GM19099 (cell line): ENCODE measurements around the gene THSD1.

Source experiments
- POLR2A ChIP-seq: IDR thresholded peaks from 3 replicates; pipeline ENCODE4 v1.6.1; 2011; ENCODE audit warnings: low read depth; ENCODE audit not compliant: insufficient read length; ENCODE audit errors: extremely low read depth

THSD1 gene

DNA sequence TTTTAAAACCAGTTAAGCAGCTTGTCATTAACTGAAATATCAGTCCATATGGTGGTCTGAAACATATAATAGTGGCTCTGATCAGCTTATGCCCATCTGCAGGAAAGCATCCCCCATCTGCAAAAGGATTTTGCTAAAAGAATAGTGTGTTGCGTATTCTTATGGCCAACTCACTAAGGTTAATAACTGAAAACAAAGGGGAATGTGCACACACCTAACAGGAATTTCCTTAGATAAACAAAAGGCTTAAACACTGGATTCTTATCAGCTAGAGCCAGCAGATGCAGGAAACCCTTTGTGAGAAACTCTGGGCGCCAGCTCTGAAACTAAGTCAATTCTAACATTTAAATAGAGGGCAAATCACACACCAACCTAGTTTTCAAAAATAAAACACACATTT, 22.3 kb upstream of the THSD1 start:
- no peak for TF ChIP-seq POLR2A

DNA sequence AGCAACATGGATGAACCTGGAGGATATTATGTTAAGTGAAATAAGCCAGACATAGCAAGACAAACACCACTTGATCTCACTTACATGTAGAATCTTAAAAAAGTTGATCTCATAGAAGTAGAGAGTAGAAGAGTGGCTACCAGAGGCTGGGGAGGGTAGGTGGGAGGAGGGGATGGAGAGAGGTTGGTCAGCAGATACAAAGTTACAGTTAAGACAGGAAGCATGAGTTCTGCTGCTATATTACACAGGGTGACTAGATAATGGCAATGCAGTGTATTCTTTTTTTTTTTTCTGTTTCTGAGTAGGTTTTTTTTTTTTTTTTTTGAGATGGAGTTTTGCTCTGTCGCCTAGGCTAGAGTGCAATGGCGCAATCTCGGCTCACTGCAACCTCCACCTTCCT, 15.2 kb upstream of the THSD1 start:
- TF ChIP-seq POLR2A, result no peak

DNA sequence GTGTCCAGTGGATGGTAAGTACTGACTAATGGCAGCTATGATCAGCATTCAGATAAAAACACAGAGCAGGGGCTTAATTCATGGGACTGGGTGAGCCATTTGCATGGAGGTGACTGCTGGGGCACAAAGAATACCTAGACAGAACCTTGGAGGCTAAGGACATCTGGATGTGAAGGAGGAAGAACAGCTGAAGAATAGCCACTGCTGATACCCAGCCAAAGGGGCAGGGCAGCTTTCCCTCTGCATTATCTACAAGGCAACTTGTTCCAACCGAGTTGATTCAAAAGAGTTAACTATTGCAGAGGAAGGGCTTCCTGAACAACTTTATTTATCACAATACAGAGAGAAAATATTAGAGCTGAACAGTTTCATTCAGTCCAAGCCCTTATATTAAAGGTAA, 13.1 kb upstream of the THSD1 start:
- no peak for TF ChIP-seq POLR2A

DNA sequence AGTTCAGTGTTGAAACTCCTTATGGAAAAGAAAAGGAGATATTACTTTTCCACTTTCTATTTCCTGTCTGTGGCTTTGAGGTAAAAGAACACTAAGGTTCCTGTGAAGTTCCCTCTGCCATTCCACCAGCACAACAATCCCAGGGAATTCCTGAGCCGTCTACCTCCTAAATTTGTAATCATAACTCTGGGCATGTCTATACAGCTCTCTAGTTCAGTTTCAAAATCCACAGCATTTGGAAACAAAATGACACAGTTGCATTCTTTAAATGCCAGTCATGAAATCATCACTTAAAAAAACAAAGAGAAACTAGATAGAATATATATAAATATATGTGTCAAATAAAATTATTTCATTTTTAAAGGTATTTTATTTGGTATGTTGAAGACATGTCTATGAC, 9.0 kb upstream of the THSD1 start:
- no peak for TF ChIP-seq POLR2A

DNA sequence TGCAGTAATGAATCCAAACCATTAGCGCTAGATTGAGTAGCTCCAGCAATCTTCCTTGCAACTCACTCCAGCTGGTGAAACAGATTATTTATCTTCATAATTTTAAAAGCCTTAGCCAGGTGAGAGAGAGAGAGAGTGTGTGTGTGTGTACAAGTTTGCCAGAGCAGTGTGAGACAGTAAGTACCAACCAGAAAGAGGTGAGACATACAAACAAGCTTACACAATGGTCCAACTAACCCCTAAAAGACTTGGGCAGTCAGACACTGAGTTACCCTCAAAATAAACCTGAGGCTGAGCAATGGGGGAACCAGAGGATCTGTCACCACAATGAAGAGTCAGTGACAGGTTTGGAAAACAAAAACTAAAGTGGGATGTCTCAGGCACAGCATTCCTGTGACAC, 8.1 kb upstream of the THSD1 start:
- TF ChIP-seq POLR2A, result no peak

- no peak for TF ChIP-seq POLR2A
Measured at GRCh38 chr13:52412128-52412527, 6.2 kb upstream of the THSD1 start.

GRCh38 chr13:52411629-52412028, 5.7 kb upstream of the THSD1 start:
- no peak for TF ChIP-seq POLR2A

DNA sequence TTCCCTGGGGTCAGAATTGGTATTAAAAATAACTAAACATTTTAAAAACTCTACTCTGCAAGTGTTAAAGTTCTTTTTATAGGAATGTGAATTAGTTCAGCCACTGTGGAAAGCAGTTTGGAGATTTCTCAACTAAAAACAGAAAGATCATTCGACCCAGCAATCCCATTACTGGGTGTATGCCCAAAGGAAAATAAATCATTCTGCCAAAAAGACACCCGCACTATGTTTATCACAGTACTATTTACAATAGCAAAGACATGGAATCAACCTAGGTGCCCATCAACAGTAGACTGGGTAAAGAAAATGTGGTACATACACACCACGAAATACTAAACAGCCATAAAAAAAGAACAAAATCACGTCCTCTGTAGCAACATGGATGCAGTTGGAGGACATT, 657 bp upstream of the THSD1 start:
- TF ChIP-seq POLR2A, result no peak

- no peak for TF ChIP-seq POLR2A
Measured at GRCh38 chr13:52405369-52405766, 604 bp downstream of the THSD1 start.

DNA sequence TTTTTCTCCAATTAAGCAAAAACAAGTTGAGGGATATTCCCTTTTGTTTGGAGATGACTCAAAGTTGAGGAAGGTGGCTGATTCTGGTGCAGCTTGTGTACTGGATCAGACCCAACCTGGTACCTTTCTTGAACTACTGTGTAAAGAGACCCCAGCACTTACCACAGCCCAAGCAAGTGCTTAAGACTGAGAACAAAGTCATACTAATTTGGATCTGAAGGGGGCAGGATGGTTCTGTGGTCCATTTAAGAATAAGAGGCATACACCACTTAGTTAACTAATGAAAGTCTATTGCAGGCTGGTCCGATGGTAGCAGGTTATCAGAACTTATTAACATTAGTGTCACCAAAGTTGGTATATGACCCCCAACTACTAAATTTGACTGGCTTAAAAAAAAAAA, 6.3 kb downstream of the THSD1 start:
- no peak for TF ChIP-seq POLR2A

GRCh38 chr13:52399046-52399445, 6.9 kb downstream of the THSD1 start:
- no peak for TF ChIP-seq POLR2A

GRCh38 chr13:52395704-52396103, 10.3 kb downstream of the THSD1 start:
- TF ChIP-seq POLR2A, result no peak

GRCh38 chr13:52394586-52394985, 11.4 kb downstream of the THSD1 start:
- TF ChIP-seq POLR2A, result no peak

DNA sequence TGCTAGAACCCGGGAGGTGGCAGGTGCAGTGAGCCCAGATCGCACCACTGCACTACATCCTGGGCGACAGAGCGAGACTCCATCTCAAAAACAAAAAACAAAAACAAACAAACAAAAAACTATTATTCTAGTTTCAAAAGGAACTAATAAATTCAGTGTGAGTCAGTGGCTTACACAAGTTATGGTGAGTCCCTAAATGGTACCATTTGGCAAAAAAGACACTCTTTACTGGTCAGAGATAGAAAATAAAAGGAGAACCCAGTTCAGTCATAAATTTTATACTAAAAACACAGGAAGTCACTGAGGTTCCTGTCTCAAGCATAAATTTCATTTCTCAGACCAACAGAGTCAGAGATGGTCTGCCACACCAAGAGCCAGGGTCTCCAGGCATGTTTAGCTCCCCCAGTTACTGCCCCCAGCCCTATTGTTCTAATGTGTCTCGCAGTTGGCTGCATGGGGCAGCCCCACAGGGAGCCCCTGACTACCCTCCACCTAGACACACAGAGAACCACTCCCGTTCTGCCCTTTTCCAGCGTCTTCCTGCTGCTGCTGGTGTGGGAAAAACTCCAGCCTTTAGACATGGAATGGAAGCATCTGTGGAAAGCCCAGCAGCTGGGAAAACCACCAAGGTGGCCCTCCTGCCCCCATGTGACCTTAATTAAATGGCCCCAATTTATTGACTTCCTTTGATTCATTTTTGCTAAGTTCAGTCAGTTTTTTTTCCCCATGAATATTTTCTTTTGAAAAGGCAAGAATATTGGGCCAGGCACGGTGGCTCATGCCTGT, 12.2 kb downstream of the THSD1 start:
- TF ChIP-seq POLR2A, result no peak

DNA sequence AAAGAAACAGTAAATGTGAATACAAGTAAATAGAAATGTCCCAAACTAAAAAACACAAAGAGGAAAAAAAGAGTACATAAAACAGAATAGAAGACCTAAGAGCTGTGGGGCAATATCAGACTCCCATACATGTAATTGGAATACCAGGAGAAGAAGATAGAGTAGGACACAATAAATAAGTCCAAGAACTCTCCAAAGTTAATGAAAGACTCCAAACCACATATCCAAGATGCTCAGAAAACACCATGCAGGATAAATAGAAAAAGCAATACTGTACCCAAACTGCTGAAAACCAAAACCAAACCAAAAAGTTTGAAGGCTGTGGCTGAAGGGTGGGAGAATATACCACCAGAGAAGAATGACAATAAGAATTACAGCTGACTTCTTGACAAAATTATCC, 18.3 kb downstream of the THSD1 start:
- TF ChIP-seq POLR2A, result no peak

GRCh38 chr13:52385870-52386269, 20.1 kb downstream of the THSD1 start:
- TF ChIP-seq POLR2A, result no peak

DNA sequence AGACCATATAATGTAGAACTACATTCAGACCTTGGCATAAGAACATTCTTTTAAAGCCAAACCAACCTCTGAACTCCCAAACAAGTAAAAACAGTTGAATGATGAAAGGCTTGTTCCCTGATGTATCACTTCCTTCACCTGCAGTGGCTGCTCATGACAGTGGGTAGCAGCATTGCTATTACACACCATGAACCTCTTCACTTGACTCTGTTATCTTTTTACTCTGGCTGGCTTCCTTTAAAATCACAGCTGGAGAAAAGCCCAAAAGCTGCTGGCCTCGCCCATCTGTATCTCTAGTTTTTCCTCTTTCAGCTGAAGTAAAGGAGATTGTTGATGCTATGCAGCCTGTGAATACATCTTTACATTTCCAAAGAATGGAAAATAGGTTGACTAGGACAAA, 22.6 kb downstream of the THSD1 start:
- no peak for TF ChIP-seq POLR2A
